AG04450 (cell line): ENCODE data around the gene CARD8. TPM values are rescaled to one million over a fixed set of nuclear protein-coding genes. Genes with fewer than 3 reads are reported as not detected.

Source experiments
- CTCF ChIA-PET: fragments of 300-600, 350-600 bp; formaldehyde crosslinking; extraction: SDS; loops from one replicate; lab custom pipeline; 2022; ENCODE audit warnings: antibody characterized with exemption, inconsistent platforms; lab: Charles Lee
- POLR2A ChIA-PET: fragments of 350-600 bp; formaldehyde crosslinking; extraction: SDS; loops from one replicate; lab custom pipeline; 2021; ENCODE audit warnings: antibody characterized with exemption, inconsistent platforms; lab: Yijun Ruan, JAX
- DNase-seq: peaks from one replicate; pipeline ENCODE4 v3.0.0-alpha.2; 2011; ENCODE audit warnings: low read depth, low spot score
- H3K27ac ChIP-seq: one replicate; pipeline ENCODE4 v1.5.1; 2012; ENCODE audit warnings: low read depth, low read length, control low read depth
- H3K27me3 ChIP-seq: one replicate; pipeline ENCODE4 v1.6.0; 2012; ENCODE audit warnings: low read length; ENCODE audit not compliant: control insufficient read depth, insufficient read depth
- H3K4me3 ChIP-seq: 2 replicates; pipeline ENCODE4 v1.5.1; 2011; ENCODE audit warnings: mild to moderate bottlenecking, low read depth, low read length, control low read depth
- H3K9me3 ChIP-seq: 2 replicates; pipeline ENCODE4 v1.5.1; 2012; ENCODE audit warnings: low read length; ENCODE audit not compliant: control insufficient read depth, insufficient read depth
- CTCF ChIP-seq: IDR thresholded peaks from 2 replicates; pipeline ENCODE4 v1.5.1; 2011; ENCODE audit warnings: low read depth, low read length, control low read depth, inconsistent platforms
- polyA plus RNA-seq: library from polyadenylated mRNA; depleted of rRNA; stranded (reverse); fragments of >200 nt; gene quantifications from 2 replicates; pipeline ENCODE4 v1.2.3, GENCODE V29; 2011

The CARD8 gene
- polyA plus RNA-seq, 1 experiment, result 22.4 TPM

DNA sequence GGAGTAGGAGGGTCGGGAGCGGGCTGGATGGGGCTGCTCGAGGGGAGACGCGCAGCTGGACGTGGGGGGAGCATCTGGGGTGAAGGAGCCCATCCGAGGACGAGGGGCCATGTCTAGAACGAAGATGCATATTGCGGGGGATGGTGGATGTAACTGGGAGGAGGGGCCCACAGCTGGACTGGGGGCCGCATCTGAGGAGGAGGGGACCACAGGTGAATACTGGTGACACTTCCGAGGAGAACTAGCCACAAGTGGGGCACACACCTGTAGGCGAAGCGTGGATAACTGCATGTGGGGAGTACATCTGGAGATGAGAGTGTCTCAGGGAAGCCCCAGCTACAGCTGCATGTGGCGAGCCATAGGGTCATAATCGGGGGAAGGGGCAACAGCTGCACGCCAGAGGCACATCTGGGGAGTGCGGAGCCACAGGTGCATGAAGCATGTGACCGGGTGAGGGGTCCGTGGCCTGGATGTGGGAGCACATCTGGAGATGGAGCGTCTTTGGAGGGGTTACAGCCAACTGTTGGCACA lies 84.8 kb downstream of the CARD8 start:
- no peaks in the 10 kb centered on the region; the same call in 1 of the 2 replicates for H3K9me3 ChIP-seq
- ChIA-PET CTCF (interaction anchor here (1.7 to 2.6 kb wide), 2 partner anchors 18 to 23 kb away, joined by 5 to 13 read pairs; no protein-coding TSS in a partner anchor), POLR2A (no interaction called here)
- no peaks in the 10 kb centered on the region for H3K27me3 ChIP-seq
- no peak for TF ChIP-seq CTCF
- H3K27ac ChIP-seq, result no peak overlapping the region
- H3K4me3 ChIP-seq, result peak overlapping the region; percentile 92
- DNase-seq, result no peak

GRCh38 chr19:48169939-48170803 lies 85.5 kb downstream of the CARD8 start, which contains the start of the genes LIG1 and ZSWIM9:
Gene LIG1 (minus strand): TSS chr19:48170344. CDS start chr19:48165566, 4,778 bp downstream.
Gene ZSWIM9 (plus strand): TSS chr19:48170680. CDS start chr19:48171803, 1,123 bp downstream.
- CTCF ChIA-PET, result interaction anchor here (0.6 to 2.6 kb wide), 5 partner anchors 18 to 84 kb away, joined by 3 to 13 read pairs (median 5); no protein-coding TSS in a partner anchor
- no peaks in the 10 kb centered on the region; the same call in 1 of the 2 replicates for H3K9me3 ChIP-seq

DNA sequence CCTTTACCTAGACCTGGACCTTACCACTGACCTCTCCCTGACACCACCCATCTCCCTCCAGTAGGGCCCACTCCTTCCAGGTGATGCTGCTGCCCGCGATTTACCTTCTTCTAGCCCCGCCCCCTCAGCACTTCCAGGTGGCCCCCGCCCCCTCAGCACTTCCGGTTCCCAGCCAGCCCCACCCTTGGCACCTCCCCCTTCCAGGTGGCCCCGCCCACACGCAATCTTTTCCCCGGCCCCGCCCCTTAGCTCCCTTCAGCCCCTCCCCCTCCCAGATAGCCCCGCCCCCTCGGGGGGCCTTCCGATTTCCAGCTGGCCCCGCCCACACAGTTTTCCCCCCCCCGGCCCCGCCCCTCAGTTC lies 86.2 kb downstream of the CARD8 start:
- ChIA-PET POLR2A (interaction anchor here (1.5 kb wide), 1 partner anchor 59 kb away, joined by 3 read pairs; the partner anchor contains the start of gene PLA2G4C), CTCF (interaction anchor here (0.6 to 2.6 kb wide), 5 partner anchors 25 to 462 kb away, joined by 3 to 13 read pairs (median 5); no protein-coding TSS in a partner anchor)
- TF ChIP-seq CTCF, result no peak
- Histone ChIP-seq H3K9me3 (no peaks in the 10 kb centered on the region; the same call in 1 of the 2 replicates), H3K4me3 (peak overlapping the region; percentile 92), H3K27ac (no peak overlapping the region), H3K27me3 (no peaks in the 10 kb centered on the region)
- DNase-seq, result peak; percentile 29

More at GRCh38 chr19:48169939-48170803, 85.5 kb downstream of the CARD8 start, which contains the start of the genes LIG1 and ZSWIM9:
- 0 out of 2 replicates have a peak, but pooled peaks have one; percentile 4 for TF ChIP-seq CTCF
- POLR2A ChIA-PET, result interaction anchor here (1.5 kb wide), 1 partner anchor 60 kb away, joined by 3 read pairs; the partner anchor contains the start of gene PLA2G4C
- peak; percentile 93 for DNase-seq
- peak within 1 kb of the TSS; percentile 92 for H3K4me3 ChIP-seq
- no peaks in the 10 kb centered on the region for H3K27me3 ChIP-seq
- peak within 1 kb of the TSS; percentile 80 for H3K27ac ChIP-seq

- Histone ChIP-seq H3K27me3 (no peaks in the 10 kb centered on the region), H3K27ac (no peak overlapping the region), H3K9me3 (no peaks in the 10 kb centered on the region; the same call in 1 of the 2 replicates), H3K4me3 (no peak overlapping the region)
- no peak for DNase-seq
- ChIA-PET POLR2A (interaction anchor here (1.5 kb wide), 1 partner anchor 58 kb away, joined by 3 read pairs; the partner anchor contains the start of gene PLA2G4C), CTCF (no interaction called here)
- no peak for TF ChIP-seq CTCF
These were observed 87.0 kb downstream of the CARD8 start for GRCh38 chr19:48168689-48169088.
